ENCODE measurements around the gene LPP.

LPP gene

DNA sequence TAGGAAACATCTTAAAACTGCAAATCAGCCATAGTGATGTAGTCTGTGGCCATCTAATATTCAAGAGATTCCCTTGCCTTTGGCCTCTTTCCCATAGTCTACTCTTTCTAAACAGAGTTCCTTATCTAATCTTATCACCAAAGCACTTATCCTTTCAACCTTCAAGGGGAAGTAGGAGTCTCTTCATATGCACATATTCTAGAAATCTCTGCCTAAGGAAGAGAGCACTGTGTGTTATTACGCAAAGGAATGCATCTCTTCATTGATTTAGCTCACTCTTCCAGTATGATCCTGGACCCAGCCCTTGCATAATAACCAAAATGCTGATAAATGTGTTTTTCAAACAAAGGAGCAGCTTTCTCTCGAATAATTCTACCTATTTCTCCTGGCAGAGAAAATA lies 764.1 kb downstream of the LPP start:
- no peak for DNase-seq

DNA sequence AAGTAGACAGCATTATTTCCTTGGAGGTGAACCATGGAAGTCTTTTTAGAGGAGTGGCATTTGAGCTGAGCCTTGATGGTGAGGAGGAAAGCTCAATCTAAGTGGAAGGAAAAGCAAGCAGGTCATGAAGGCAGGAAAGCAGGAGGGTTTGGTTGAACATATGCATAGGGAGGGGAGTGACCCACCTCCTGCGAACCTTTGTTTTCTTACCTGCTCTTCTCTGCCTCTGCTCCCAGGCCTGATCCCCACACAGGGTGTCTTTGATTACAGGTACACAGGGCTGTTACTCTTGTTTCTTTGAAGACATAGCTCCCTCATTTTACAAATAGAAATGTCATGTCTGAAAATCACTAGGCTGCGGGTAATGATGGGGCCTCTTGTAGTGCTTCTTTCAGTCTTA lies 769.7 kb downstream of the LPP start:
- DNase-seq = no peak

DNA sequence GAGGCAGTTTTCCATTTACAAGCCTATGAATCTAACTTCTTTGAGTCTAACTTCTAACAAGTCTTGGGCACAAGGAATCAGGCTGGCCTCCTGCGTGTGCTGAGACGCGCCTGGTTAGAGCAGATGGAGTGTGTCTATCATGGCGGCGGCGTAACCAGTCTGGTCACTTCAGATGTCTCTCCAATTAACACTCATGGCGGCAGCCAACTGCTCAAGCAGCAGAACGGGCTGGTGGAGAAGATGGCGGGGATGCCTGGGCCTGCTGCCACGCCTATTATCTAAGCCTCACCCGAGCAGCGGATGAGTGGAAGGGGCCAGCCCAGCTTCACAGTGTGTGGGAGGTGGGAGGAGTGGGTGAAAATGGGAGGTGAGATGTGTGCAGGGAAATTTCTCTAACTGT lies 771.4 kb downstream of the LPP start:
- DNase-seq = no peak

DNA sequence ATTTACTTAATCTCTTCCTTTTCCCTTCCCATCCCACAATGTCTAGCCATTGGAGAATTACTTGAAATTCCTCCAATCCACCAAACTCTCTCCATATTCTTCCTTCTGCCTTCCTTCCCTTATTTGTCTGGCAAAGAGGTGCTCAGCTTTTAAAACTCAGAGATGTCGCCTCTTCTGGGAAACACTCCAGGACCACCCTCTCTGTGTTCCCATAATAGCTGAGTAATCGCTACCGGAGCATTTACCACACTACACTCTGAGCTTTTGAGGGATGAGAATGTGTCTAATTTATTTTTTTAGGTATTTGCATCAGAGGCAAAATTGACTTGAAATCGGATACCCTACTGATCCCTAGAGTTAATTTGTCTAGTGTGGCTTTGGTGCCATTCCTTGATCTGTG lies 772.2 kb downstream of the LPP start:
- no peak for DNase-seq

DNA sequence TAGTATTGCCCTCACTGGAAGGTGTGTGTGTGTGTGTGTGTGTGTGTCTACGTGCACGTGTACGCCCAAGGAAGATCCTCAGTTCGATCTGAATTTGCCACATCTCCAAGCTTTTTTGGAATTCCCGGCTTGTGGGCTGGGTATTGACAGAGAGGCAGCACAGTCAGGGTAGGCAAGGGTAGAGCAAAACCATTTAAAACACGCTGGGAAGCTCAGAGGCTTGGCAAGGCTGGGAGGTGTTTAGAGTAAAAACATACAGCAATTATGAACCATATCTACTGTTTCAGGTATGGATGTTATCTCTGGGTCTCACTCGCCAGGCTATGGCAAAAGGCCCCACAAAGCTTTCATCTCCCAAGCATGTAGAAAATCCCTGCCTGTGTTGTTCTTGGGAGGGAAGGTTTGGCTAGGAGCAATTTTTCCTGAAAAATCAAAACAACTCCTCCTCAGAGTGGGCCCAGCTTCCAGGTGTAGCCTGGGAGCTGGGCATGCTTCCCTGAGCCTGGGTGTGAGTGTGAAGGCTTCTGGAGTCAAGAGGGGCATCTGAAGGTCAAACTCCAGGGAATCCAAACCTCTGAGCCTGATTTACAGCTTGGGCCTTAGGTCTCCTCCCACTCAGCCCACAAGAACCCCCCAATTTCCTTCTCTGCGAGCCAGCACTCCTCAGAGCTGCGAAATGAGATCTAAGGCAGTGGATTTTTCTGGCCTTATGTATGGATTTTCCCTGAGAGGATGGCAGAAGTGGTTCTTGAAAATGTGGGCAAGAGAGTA lies 773.0 kb downstream of the LPP start:
- no peak for DNase-seq

DNA sequence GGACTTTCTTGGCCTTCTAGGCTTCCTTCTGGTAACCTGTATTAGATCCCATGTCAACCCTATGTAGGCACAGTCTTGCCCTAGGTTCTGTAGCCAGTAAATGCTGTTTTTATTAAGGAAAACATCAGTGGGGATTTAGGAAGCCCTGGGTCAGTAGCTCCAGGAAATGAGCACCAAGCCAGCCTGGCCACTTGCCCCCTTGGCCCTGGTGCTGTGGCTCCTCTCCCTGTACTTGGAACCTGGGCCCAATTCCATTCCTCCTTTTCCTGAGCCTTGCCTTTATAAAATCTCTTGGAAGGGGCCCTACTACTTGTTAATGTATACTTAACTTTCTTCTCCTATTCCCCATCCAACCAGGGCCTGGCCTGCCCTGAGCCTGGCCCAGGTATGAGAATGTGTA lies 774.0 kb downstream of the LPP start:
- DNase-seq = no peak

DNA sequence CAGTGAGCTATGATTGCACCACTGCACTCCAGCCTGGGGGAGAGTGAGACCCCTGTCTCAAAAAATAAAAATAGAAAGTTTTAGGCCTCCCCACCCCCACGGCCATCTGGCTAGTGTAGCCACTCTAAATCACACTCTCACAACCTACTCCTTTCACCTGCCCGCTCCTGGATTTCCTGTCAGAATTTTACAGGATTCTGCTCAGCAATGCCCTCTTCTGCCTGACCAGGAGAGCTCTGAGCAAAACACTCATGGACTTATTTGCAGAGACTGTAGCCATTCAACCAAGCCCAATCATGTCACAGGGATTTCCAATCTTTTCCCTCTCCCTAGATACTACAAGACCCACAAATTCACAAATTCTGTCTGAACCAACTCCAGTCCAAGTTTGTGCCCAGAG lies 775.2 kb downstream of the LPP start:
- no peak for DNase-seq

DNA sequence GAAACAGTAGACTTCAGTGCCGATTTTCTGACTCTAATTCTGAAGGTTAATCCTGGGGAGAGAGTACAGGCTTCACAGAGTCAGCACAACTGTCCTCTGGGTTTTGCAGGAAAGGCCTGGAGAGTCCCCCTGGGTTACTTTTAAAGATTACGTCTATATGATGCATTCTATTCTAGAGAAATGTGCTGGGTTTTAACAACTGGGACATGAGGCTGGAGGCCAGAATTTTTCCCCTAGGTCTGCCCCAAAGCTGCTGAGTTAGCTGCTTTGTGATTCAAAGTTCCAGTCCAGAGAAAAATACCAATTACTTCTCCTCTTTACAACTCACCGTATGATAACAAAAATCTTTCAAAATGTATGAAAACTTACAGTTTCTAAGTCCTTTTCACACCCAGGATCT lies 777.1 kb downstream of the LPP start:
- no peak for DNase-seq

DNA sequence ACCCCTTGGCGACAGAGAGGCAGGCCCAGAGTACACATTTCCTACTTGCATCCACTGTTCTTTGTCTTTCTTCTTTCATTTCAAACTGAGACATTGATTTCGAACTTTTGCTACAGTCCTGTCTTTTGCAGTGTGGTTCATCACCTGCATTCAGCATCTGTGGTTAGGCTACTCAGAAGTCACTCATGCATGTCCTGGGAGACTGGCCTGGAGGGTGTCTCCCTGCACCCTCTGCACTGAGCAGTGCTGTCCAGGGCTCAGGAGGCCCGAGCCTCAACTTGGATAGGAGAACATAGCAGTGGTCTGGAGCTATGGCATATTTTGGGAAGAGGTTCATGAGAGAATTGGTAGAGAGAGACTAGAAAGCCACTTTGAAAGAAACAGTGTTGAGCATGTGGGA lies 777.6 kb downstream of the LPP start:
- DNase-seq = no peak

DNA sequence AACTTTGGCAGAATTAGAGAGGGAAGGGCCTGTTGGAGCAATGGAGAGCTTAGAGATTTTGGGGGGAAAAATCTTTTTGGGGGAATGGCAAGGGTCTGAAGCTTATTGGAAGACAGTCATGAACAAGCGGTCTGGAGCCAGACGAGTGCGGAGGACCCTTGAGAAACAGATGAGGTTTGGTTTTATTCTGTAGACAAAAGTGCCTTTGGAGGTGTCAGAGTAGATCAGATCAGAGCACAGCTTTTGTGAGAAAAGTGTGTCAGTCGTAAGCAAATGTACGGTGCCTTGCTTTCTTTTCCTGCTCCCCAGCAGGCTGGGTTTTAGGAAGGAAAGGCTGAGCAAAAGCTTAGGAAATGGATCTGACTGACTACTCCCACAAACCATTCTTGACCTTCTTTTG lies 781.0 kb downstream of the LPP start:
- DNase-seq = no peak

DNA sequence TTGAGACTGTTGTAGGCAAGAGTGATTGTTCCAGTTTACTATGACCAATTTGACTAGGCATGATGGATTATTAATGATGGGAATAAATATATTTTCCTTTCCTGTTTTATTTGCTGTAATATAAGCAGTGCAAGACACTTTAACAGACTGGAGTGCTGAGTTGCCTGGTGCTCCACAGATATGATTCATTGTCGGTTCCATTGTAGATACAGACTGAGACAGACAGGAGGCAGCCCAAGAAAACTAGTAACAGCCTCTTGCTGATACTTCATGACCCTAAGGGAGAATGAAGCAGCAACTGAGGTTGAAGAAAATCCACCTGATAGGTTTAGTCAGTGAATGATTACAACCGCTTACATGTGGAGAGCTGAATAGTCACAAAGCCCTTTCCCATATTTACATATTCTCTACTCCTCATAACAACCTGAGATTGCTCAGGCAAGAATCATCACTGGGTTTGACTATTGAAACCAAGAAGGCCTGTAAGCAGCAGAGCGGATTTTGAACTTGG lies 782.7 kb downstream of the LPP start:
- no peak for DNase-seq

DNA sequence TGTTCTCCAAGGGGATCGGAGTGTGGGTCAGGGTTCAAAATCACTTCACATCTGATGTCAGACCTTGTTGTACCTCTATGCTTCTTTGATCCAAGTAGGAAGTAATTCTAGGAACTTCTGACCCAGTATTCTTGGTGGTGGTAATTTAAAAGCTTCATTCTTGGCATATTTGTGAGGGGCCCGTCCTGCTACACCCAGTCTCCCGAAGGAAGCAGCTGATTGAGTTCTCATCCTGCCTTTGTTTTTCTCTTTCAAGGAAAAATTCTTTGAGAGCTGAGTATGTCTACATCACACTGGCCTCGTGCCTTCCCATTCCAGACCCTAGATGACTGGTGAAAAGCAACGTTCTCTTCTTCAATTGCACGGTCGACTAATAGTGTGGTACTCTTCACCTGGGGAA lies 783.4 kb downstream of the LPP start:
- DNase-seq = no peak

DNA sequence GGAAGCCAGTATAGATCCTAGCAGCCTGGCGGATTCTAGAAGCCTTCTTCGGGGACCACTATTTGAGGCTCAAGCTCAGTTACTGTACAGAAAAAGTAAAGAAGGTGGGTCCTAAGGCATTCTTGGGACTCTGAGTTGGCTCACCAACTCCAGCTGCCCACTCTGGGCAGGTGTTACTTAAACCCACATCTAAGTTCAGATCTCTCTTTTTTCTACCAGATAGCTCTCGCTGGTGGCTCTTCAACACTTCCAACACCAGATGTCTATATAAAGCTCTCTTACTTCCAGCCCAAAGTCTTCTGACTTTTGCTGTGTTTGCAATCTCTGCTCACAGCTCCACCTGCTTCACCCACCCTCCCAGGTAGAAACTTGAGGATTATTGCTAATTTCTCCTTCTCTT lies 785.0 kb downstream of the LPP start:
- DNase-seq = no peak

DNA sequence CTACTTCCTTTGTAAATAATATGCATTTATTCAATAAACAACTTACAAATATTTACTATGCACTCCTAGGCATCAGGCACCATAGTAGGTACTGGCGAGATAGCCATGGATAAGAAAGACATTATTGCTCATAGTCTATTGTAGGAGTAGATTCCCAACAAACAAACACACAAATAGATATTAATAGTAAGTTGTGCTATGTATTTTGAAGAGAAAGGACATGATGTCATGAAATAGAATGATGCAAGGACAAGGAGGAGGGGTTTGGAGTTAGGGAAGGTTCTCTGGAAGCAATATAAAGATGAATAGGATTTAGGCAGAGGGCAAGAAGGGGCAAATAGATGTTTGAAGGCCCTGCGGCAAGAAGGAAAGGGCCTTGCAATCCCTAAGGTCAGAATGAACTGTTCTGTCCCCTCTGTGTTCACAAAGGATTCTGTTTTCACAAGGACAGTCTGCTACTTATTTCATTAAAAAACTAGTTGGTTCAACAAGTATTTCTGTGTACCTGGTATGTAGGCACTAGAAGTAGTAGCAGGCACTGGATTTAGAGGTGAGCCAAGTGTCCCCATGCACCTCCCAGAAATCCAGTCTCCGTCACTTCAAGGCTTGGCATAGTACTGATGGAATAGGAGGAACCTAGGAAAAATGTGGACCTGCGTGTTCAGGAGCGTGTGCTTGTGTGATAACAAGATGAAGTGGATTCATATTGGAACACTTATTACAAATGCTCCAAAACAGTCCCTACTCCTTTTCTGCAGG lies 786.0 kb downstream of the LPP start:
- DNase-seq = no peak
